Epithelial cell of esophagus (primary cell): ENCODE measurements around the gene PARD3.

Experiments
- DNase-seq: peaks from one replicate; pipeline ENCODE4 v3.0.0; 2010; ENCODE audit warnings: low read depth
- H3K4me3 ChIP-seq: 2 replicates; pipeline ENCODE4 v1.5.1; 2011; ENCODE audit warnings: mild to moderate bottlenecking, low read length, control low read depth
- TF ChIP-seq, protein P1 (sequence below): IDR thresholded peaks from 2 replicates; pipeline ENCODE4 v1.5.1; 2011; ENCODE audit warnings: low read depth, mild to moderate bottlenecking, low read length, control low read depth, inconsistent platforms; ENCODE audit not compliant: insufficient read depth; ENCODE audit errors: missing control alignments

The PARD3 gene

DNA sequence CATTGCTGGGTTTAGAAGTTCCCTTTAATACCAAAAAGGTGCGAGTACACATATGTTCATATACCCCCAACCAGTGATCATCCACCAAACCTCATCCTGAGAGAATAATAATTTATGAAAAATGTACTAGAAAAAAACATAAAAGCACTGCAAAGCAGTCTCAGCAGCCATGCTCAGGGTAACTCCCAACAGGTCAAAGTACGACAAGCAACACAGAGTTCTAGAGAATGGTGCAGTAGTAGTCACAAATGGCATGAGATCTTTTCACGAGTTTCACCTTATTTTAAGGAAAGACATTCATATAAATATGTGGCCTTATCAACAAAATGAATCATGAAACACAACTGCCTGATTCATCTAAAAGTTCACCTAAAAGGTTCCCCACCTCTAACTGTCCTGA lies 338.5 kb downstream of the PARD3 start:
- no peak overlapping the region for H3K4me3 ChIP-seq
- TF ChIP-seq, protein P1, sequence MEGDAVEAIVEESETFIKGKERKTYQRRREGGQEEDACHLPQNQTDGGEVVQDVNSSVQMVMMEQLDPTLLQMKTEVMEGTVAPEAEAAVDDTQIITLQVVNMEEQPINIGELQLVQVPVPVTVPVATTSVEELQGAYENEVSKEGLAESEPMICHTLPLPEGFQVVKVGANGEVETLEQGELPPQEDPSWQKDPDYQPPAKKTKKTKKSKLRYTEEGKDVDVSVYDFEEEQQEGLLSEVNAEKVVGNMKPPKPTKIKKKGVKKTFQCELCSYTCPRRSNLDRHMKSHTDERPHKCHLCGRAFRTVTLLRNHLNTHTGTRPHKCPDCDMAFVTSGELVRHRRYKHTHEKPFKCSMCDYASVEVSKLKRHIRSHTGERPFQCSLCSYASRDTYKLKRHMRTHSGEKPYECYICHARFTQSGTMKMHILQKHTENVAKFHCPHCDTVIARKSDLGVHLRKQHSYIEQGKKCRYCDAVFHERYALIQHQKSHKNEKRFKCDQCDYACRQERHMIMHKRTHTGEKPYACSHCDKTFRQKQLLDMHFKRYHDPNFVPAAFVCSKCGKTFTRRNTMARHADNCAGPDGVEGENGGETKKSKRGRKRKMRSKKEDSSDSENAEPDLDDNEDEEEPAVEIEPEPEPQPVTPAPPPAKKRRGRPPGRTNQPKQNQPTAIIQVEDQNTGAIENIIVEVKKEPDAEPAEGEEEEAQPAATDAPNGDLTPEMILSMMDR, result no peak

DNA sequence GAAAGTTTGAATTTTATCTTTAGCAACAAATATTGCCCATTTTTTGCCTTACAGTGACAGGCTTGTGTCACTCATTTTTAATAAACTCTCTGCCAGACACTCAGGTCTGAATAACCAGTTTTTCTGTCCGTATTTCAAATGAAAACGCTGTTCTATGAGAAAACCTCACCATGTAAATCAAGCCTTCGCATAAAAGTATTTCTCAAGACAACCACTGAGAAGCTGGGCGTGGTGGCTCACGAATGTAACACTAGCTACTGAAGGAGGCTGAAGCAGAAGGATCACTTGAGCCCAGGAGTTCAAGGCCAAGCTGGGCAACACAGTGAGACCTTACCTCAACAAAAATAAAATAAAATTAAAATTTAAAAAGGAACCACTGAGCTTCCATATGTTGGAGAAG lies 339.3 kb downstream of the PARD3 start:
- peak; percentile 16 for DNase-seq
- TF ChIP-seq, protein P1, result no peak
- no peak overlapping the region for H3K4me3 ChIP-seq

More for the DNA sequence above, 338.5 kb downstream of the PARD3 start:
- DNase-seq, result peak; percentile 21

DNA sequence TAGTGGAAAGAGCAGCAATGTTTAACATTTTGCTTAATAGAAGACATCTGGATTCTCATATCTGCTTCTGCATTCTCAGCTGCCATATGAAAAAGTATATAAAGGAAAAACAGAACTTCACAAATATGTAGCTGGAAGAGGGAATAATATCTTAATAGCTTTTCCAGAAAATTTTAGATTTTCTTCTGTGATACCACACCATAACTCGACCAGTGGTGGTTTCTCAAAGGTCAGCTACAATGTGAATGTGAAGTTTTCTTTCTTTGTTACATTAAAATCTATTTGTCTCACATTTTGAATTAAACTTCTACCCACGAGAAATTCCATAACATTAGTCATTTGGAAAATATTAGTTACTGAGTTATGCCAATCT lies 339.8 kb downstream of the PARD3 start:
- DNase-seq, result no peak
- H3K4me3 ChIP-seq, result no peak overlapping the region
- TF ChIP-seq, protein P1, result no peak

GRCh38 chr10:34474555-34475273 lies 340.4 kb downstream of the PARD3 start:
- no peak for DNase-seq
- TF ChIP-seq, protein P1, result no peak
- no peak overlapping the region for H3K4me3 ChIP-seq

- peak; percentile 93 for DNase-seq
- TF ChIP-seq, protein P1, result no peak
- no peak overlapping the region for H3K4me3 ChIP-seq
Measured at GRCh38 chr10:34474009-34474376, 341.1 kb downstream of the PARD3 start.

DNA sequence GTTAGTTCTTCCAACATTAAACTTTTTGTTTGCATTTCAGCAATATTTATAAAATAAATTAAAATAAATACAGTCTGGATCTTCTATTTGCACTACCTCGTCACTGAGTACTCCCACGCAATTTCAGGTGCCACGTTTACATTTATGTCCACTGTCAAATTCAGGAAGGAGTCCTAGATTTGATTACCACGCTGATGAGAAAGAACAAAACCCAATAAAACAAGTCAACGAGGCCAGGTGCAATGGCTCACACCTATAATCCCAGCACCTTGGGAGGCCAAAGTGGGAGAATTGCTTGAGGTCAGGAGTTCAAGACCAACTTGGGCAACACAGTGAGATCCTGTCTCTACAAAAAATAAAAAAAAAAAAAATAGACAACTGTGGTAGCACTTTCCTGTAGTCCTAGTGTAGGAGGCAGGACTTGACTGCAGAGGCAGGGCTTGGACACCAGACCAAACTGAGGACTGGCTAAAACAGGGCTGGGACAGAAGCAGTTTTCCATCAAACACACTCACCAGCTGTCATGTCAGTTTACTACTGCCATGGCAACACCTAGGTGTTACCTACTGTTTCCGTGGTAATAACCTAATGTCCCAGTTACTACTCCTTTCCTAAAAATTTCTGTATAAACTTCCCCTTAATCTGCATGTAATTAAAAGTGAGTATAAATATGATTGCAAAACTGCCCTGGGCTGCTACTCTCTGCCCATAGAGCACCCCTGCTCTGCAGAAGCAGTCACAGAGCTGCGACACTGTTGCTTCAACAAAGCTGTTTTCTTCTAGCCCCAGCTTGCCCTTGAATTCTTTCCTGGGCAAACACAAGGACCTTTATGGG lies 341.7 kb downstream of the PARD3 start:
- TF ChIP-seq, protein P1, result no peak
- H3K4me3 ChIP-seq, result no peak overlapping the region
- DNase-seq, result no peak

DNA sequence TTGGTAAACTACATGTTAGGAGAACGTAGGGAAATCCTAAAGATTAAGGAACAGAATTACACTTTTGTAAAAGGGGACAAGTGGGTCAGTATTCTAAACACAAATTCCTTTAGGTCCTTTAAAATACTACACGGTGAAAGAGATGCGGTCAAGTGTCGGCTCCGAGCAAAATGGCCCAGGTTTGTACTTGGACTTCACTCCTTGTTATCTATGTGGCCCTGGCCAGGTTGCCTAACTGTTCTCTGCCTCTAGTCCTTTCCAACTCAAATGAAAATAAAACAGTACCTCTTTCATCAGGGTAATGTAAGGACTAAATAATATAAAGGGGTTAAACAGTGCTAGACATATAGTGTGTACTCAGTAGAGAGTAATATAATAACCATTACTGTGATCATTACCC lies 344.8 kb downstream of the PARD3 start:
- no peak for DNase-seq
- TF ChIP-seq, protein P1, result no peak
- no peak overlapping the region for H3K4me3 ChIP-seq
